Measurements from ENCODE around the gene PAPPA. TPM values are rescaled to one million over a fixed set of nuclear protein-coding genes. Genes with fewer than 3 reads are reported as not detected.

Gene PAPPA
- total RNA-seq, 1 experiment from 2014 or later = 0.05 TPM

DNA sequence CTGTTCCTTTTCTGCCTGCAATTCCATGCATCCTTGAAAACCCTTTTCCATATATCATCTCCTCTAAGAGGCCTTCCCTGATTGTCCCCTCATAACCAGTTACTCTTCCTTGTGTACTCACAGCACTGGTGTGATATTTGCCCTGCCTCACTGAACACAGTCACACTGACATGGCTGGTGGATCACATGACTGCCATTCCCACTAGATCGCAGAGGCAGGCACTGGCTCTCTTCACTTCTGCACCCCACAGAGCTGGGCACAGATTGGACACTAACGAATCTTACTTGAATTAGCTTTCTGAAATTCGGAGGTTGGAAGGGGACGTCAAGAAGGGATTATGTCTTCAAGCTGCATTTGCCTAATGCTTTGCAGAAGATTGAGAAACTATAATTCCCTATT, 208.0 kb downstream of the PAPPA start:
- no peaks in the 10 kb centered on the region for H3K9me2 ChIP-seq (ENCODE audit: insufficient read depth)
- TF ChIP-seq YY1 (IDR thresholded peaks at IDR 0.05; ENCODE audit: extremely low read depth, insufficient replicate concordance, low read depth, low read length) = no peak
- TF ChIP-seq, protein P1, sequence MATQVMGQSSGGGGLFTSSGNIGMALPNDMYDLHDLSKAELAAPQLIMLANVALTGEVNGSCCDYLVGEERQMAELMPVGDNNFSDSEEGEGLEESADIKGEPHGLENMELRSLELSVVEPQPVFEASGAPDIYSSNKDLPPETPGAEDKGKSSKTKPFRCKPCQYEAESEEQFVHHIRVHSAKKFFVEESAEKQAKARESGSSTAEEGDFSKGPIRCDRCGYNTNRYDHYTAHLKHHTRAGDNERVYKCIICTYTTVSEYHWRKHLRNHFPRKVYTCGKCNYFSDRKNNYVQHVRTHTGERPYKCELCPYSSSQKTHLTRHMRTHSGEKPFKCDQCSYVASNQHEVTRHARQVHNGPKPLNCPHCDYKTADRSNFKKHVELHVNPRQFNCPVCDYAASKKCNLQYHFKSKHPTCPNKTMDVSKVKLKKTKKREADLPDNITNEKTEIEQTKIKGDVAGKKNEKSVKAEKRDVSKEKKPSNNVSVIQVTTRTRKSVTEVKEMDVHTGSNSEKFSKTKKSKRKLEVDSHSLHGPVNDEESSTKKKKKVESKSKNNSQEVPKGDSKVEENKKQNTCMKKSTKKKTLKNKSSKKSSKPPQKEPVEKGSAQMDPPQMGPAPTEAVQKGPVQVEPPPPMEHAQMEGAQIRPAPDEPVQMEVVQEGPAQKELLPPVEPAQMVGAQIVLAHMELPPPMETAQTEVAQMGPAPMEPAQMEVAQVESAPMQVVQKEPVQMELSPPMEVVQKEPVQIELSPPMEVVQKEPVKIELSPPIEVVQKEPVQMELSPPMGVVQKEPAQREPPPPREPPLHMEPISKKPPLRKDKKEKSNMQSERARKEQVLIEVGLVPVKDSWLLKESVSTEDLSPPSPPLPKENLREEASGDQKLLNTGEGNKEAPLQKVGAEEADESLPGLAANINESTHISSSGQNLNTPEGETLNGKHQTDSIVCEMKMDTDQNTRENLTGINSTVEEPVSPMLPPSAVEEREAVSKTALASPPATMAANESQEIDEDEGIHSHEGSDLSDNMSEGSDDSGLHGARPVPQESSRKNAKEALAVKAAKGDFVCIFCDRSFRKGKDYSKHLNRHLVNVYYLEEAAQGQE (IDR thresholded peaks at IDR 0.05; ENCODE audit: low read depth) = no peak
- no peak for TF ChIP-seq POLR2AphosphoS5 (IDR thresholded peaks at IDR 0.05; ENCODE audit: low read depth, low read length)
- TF ChIP-seq SRF (IDR thresholded peaks at IDR 0.05; ENCODE audit: low read depth) = no peak
- no peak for TF ChIP-seq EZH2phosphoT487 (IDR thresholded peaks at IDR 0.05; ENCODE audit: borderline replicate concordance)
- TF ChIP-seq, protein P2, sequence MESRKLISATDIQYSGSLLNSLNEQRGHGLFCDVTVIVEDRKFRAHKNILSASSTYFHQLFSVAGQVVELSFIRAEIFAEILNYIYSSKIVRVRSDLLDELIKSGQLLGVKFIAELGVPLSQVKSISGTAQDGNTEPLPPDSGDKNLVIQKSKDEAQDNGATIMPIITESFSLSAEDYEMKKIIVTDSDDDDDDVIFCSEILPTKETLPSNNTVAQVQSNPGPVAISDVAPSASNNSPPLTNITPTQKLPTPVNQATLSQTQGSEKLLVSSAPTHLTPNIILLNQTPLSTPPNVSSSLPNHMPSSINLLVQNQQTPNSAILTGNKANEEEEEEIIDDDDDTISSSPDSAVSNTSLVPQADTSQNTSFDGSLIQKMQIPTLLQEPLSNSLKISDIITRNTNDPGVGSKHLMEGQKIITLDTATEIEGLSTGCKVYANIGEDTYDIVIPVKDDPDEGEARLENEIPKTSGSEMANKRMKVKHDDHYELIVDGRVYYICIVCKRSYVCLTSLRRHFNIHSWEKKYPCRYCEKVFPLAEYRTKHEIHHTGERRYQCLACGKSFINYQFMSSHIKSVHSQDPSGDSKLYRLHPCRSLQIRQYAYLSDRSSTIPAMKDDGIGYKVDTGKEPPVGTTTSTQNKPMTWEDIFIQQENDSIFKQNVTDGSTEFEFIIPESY (IDR thresholded peaks at IDR 0.05; ENCODE audit: extremely low read depth, insufficient replicate concordance, low read length) = no peak
- TF ChIP-seq CEBPB (IDR thresholded peaks at IDR 0.05; ENCODE audit: low read depth) = no peak
- TF ChIP-seq RAD21 (IDR thresholded peaks at IDR 0.05; ENCODE audit: low read depth) = no peak
- no peak for TF ChIP-seq POLR2A (IDR thresholded peaks at IDR 0.05; ENCODE audit: borderline replicate concordance, extremely low read depth, insufficient read depth, insufficient read length)
- TF ChIP-seq ZNF274 (IDR thresholded peaks at IDR 0.05; ENCODE audit: low read depth, low read length) = no peak
- TF ChIP-seq ELF1 (IDR thresholded peaks at IDR 0.05; ENCODE audit: borderline replicate concordance, low read depth) = no peak
- TF ChIP-seq TCF7L2 (IDR thresholded peaks at IDR 0.05; ENCODE audit: borderline replicate concordance, extremely low read depth, insufficient read depth, insufficient read length) = no peak
- TF ChIP-seq JUND (IDR thresholded peaks at IDR 0.05) = no peak
- TF ChIP-seq FOSL1 (IDR thresholded peaks at IDR 0.05; ENCODE audit: low read depth) = no peak
- TF ChIP-seq, protein P3, sequence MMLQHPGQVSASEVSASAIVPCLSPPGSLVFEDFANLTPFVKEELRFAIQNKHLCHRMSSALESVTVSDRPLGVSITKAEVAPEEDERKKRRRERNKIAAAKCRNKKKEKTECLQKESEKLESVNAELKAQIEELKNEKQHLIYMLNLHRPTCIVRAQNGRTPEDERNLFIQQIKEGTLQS (IDR thresholded peaks at IDR 0.05) = no peak
- DNase-seq (ENCODE audit: low read depth, low spot score) = no peak
- H2AFZ ChIP-seq (ENCODE audit: low read depth, low read length, poor library complexity, severe bottlenecking) = no peak overlapping the region
- BruUV-seq (replicated peaks) = no TSS peak
- POLR2A ChIA-PET = no interaction called here
- no peaks in the 10 kb centered on the region for H4K20me1 ChIP-seq (ENCODE audit: insufficient read depth)
- CTCF ChIA-PET = no interaction called here
- peaks cover 0 to 5% of the 10 kb centered on the region in 2 experiments; a peak in 1 of 4 replicates for H3K4me1 ChIP-seq (ENCODE audit: control insufficient read depth in 1 of 2, insufficient read depth in 2 of 2, low read length in 2 of 2)
- ATAC-seq = no peak
- no peak overlapping the region for H3K4me3 ChIP-seq (replicated peaks in 1 of 2; ENCODE audit: low read depth in 1 of 2, low read length in 2 of 2)
- RAD21 ChIA-PET (ENCODE audit: low non-redundant PET in 1 of 2, low total read pairs in 2 of 2, uncharacterized antibody in 2 of 2, unreplicated experiment in 2 of 2) = no interaction called here
- H3K9ac ChIP-seq (ENCODE audit: low read length) = no peak overlapping the region
- no peaks in the 10 kb centered on the region for H3K79me2 ChIP-seq (ENCODE audit: insufficient read depth, low read length)
- H3K27me3 ChIP-seq (ENCODE audit: insufficient read depth, low read length) = peaks cover 11% of the 10 kb centered on the region; the same call in 1 of the 2 replicates
- no peak overlapping the region for H3K4me2 ChIP-seq (ENCODE audit: low read length)
- no peaks in the 10 kb centered on the region for H3K36me3 ChIP-seq (ENCODE audit: control insufficient read depth in 1 of 2, insufficient read depth in 2 of 2, low read length in 2 of 2)
- intact Hi-C loops (cut with micrococcal nuclease) = no loop called here
- no peak overlapping the region for H3K27ac ChIP-seq (ENCODE audit: low read depth, low read length)
- H3K9me3 ChIP-seq (ENCODE audit: control insufficient read depth in 1 of 2, insufficient read depth in 1 of 2, low read depth in 1 of 2, low read length in 2 of 2) = no peaks in the 10 kb centered on the region
